D341Med (cell line): Measurements from ENCODE around the gene RHOJ.
"Not testable (repeated sequence)": the region's sequence is repeated elsewhere in the genome, so short reads cannot be mapped to it uniquely, and the experiment has no call there.

Experiments
- DNase-seq: peaks from one replicate; pipeline ENCODE4 v3.0.0; 2012; ENCODE audit warnings: low spot score

Gene RHOJ

GRCh38 chr14:63299351-63300110, 95.3 kb downstream of the RHOJ start:
- no peak for DNase-seq

- DNase-seq = no peak
These were observed 96.6 kb downstream of the RHOJ start for GRCh38 chr14:63300854-63301253.

- no peak for DNase-seq
These were observed 97.8 kb downstream of the RHOJ start for GRCh38 chr14:63301891-63302534.

DNA sequence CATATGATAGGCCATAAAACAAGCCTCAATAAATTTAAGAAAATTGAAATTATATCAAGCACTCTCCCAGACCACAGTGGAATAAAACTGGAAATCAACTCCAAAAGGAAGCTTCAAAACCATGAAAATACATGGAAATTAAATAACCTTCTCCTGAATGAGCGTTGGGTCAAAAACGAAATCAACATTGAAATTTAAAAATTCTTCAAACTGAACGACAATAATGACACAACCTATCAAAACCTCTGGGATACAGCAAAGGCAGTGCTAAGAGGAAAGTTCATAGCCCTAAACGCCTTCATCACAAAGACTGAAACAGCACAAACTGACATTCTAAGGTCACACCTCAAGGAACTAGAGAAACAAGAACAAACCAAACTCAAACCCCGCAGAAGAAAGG, 100.2 kb downstream of the RHOJ start:
- DNase-seq = not testable (repeated sequence)

GRCh38 chr14:63308723-63309317, 104.6 kb downstream of the RHOJ start:
- DNase-seq = peak; percentile 53

DNA sequence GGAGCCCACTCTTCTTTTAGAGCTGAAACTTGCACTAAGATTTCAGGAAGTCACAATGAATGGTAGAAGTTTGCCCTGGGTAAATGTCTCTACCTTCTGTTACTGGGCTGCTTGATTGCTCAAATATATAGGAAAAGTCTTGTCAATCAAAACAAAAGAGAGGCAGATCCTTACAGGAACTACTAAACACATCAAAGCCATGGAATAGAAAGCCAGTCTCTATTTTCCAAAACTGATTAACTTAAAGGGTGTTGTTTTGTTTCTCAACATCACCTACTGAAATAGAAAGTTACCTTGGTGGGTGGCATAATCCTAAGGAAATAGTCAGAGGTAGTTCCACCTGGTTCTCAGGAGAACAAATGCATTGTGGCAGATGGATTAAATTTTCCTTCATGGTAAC, 114.6 kb downstream of the RHOJ start, which contains the start of gene GPHB5:
TSS of gene GPHB5 (minus strand) at position 101 of the 400 bp plus-strand sequence. CDS start 1,086 bp downstream, outside the sequence.
- DNase-seq = no peak

DNA sequence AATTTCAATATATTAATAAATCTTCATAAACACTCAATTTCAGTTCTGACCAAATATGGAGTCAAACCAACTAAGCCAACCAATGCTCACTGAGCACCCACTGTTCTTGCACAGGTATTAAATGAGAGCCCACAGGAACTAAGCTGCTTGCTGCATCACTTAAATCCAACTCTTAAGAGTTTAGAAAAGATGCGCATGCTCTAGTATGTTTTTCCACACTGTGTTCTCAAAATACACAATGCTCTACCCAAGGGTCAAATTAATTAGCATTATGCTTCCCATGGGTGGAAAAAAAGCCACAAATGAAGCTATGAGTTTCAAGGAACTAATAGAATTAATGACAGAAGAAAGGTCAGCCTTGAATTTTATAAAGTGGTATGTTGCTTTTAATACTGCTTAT, 118.2 kb downstream of the RHOJ start:
- no peak for DNase-seq

- DNase-seq = no peak
These were observed 118.8 kb downstream of the RHOJ start for GRCh38 chr14:63322897-63323573.

DNA sequence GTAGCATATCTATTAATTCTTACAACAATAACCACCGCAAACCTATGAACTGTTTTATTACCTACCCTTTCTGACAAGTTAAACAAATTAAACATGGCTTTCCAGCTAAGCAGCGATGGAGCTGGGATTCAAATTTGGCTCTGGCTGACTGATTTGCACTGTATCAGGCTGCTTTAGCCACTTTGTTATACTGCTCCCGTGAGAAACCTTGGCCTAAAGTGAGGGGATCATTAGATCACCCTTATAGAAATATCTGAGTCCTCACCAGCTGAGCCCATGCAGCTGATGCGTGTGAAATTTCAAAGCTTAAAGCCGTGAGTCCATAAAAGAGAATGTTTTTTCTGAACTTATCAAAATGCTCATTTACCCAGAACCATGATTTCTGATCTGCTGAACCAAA, 122.6 kb downstream of the RHOJ start:
- DNase-seq = no peak

GRCh38 chr14:63328787-63329737, 124.8 kb downstream of the RHOJ start:
- DNase-seq = no peak

DNA sequence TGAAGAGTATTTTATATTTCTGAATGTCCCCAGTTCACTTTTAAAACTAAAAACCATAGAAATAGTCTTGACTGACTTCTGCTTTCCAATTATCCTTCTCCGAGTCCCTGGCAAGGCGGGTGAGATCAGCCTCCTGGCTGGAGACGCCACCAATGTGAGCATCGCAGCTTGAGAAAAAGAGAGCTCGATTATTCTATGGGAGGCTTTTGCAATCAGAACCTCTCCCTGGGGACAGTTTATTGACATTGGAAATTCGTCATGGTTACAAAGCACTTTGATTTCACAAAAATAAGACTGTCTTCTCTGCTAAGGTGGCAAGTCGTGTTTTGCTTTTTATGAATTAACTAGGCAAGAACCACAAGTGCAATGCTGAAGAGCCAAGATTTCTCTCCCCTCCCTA, 138.1 kb downstream of the RHOJ start:
- no peak for DNase-seq
